Activated naive CD4-positive, alpha-beta T cell treated with Interleukin-2 at 50 U/mL for 16 hours (primary cell): Measurements from ENCODE around the gene CIITA.
"Not testable (repeated sequence)": the region's sequence is repeated elsewhere in the genome, so short reads cannot be mapped to it uniquely, and the experiment has no call there.

ENCODE experiments used
- DNase-seq: peaks from one replicate; pipeline ENCODE4 v3.0.0-alpha.2; 2020

Gene CIITA

GRCh38 chr16:10876799-10877341 lies at the start of gene CIITA:
CIITA (plus strand) TSS chr16:10877202; CDS start chr16:10877331, 129 bp downstream.
- DNase-seq = peak; percentile 49

GRCh38 chr16:10827691-10828341 lies 49.2 kb upstream of the CIITA start:
- DNase-seq = no peak

- no peak for DNase-seq
These were observed 48.1 kb upstream of the CIITA start for GRCh38 chr16:10828851-10829366.

- DNase-seq = not testable (repeated sequence)
These were observed 47.5 kb upstream of the CIITA start for GRCh38 chr16:10829390-10830098.

- DNase-seq = not testable (repeated sequence)
These were observed 46.8 kb upstream of the CIITA start for GRCh38 chr16:10830240-10830639.

GRCh38 chr16:10831894-10832886 lies 44.8 kb upstream of the CIITA start:
- DNase-seq = no peak

- DNase-seq = no peak
These were observed 43.7 kb upstream of the CIITA start for GRCh38 chr16:10833271-10833670.

- no peak for DNase-seq
These were observed 42.9 kb upstream of the CIITA start for GRCh38 chr16:10834130-10834529.

- no peak for DNase-seq
These were observed 42.2 kb upstream of the CIITA start for GRCh38 chr16:10834766-10835165.

- DNase-seq = no peak
These were observed 41.6 kb upstream of the CIITA start for GRCh38 chr16:10835281-10835931.

- DNase-seq = no peak
These were observed 40.7 kb upstream of the CIITA start for GRCh38 chr16:10836174-10836853.

- no peak for DNase-seq
These were observed 38.3 kb upstream of the CIITA start for GRCh38 chr16:10838621-10839278.

GRCh38 chr16:10839279-10839666 lies 37.7 kb upstream of the CIITA start:
- DNase-seq = no peak

- no peak for DNase-seq
These were observed 36.3 kb upstream of the CIITA start for GRCh38 chr16:10840703-10841102.

GRCh38 chr16:10846213-10846998 lies 30.6 kb upstream of the CIITA start:
- no peak for DNase-seq

- no peak for DNase-seq
These were observed 29.8 kb upstream of the CIITA start for GRCh38 chr16:10847176-10847575.

GRCh38 chr16:10849736-10850477 lies 27.1 kb upstream of the CIITA start:
- DNase-seq = no peak

- DNase-seq = no peak
These were observed 26.5 kb upstream of the CIITA start for GRCh38 chr16:10850478-10850850.

GRCh38 chr16:10851512-10851911 lies 25.5 kb upstream of the CIITA start:
- no peak for DNase-seq

- DNase-seq = no peak
These were observed 24.7 kb upstream of the CIITA start for GRCh38 chr16:10852286-10852685.
